HG03060 (cell line): Measurements from ENCODE around the gene SDK2.

Experiments used
- ATAC-seq: cut with Tn5 transposase; IDR thresholded peaks from one replicate; pipeline ENCODE4 v1.9.1; 2021; ENCODE audit warnings: low read depth, moderate number of reproducible peaks; ENCODE audit not compliant: unreplicated experiment

Gene SDK2

DNA sequence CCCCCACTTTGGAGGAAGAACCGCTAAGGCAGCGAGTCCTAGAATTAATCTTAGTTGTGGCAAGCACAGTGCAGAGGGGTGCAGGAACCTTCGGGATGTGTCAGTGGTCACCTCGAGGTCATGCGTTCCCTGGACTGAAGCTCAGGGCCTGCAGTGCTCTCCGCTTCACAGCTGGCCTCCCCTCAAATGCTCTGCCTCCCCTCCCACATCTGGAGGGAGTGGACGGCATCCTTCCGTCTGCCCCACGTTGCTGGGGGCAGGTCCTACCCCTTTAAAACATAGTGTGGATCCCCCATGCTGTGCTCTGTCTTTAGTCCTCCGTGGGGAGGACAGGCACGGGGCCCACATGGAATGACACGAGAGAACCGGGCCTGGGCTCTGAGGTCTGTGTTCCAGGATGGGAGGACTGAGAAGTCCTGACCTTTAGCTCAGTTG, 232.9 kb downstream of the SDK2 start:
- no peak for ATAC-seq

GRCh38 chr17:73410586-73411312, 233.5 kb downstream of the SDK2 start:
- no peak for ATAC-seq

DNA sequence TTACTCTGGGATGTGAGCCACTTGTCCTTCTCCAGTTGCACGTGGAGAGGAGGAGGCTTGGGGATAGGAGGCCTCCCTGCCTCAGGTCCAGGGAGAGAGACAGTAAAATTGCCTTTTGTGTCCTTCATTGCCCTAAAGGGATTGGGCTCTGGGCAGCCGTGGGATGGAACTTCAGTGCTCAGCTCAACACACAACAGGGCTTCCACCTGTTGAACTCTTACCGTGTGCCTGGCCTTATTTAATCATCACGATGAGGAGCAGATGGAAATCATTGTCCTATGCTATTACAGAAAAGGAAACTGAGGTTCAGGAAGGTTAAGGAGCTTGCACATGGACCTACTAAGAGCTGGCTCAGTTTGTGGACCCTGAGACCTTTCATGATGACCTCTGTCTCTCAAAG, 240.0 kb downstream of the SDK2 start:
- ATAC-seq = no peak

- ATAC-seq = no peak
These were observed 241.8 kb downstream of the SDK2 start for GRCh38 chr17:73402466-73402865.

- ATAC-seq = no peak
These were observed 242.3 kb downstream of the SDK2 start for GRCh38 chr17:73401911-73402310.

GRCh38 chr17:73400915-73401545, 243.2 kb downstream of the SDK2 start:
- ATAC-seq = no peak

DNA sequence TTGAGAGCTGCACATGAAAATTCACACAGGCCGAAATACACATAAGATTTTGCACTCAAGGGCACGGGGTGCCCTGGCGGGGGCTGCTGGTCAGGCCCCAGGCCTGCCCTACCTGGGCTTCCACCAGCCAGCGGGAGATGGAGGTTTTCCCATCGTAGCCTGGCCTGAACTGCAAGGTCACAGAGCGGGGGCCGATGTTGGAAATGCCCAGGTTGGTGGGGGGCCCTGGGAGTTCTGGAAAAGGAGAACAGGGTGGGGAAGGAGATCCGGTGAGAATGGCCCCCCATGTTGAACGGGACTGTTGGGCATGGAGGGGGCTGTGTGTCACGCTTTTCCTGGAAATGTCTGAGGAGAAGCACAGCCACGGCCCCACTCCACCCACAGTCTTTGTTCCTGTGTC, 245.2 kb downstream of the SDK2 start:
- no peak for ATAC-seq

- no peak for ATAC-seq
These were observed 246.2 kb downstream of the SDK2 start for GRCh38 chr17:73397856-73398540.

- no peak for ATAC-seq
These were observed 246.9 kb downstream of the SDK2 start for GRCh38 chr17:73397278-73397826.

GRCh38 chr17:73396431-73397277, 247.6 kb downstream of the SDK2 start:
- no peak for ATAC-seq

DNA sequence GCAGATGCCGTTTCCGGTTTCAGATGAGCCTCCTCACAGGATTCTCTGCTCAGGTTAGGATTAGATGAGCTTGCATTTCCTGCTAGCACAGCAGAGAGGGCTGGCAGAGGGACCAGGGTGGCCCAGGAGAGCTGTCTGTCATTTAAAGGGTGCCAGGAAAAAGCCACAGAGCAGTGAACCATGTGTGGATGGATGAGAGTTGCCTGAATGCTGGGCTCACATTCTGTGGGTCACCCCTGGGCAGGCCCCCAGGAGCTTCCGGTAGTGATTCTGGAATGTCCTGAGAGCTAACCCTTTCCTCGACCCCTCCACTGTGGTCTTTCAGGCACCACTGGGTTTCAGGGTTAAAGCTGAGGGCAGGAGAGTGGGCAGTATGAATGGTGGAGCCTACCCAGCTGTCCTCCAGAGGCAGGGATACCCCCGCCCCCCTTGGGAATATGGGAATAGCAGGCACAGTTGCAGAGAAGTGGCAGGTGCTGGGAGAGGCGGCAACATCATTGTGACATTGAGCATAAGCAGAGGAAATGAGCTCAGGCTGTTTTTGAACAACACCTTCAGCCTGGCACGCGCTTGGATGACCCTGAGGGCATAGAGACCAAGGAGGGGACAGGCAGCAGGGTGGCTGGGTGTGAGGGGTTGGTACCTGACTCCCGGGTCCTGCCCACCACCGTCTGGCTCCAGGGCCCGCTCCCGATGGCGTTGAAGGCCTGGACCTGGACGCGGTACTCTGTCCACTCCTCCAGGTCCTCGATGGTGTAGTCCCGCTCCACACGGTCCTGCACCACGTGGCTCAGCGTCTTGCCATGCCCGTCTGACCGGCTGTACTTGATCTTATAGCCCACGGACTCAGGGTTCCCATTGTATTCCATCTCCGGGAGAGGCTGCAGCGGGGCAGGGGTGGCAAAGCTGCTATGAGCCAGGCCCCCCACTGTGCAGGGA, 249.5 kb downstream of the SDK2 start:
- ATAC-seq = no peak

GRCh38 chr17:73393962-73394361, 250.3 kb downstream of the SDK2 start:
- ATAC-seq = no peak

DNA sequence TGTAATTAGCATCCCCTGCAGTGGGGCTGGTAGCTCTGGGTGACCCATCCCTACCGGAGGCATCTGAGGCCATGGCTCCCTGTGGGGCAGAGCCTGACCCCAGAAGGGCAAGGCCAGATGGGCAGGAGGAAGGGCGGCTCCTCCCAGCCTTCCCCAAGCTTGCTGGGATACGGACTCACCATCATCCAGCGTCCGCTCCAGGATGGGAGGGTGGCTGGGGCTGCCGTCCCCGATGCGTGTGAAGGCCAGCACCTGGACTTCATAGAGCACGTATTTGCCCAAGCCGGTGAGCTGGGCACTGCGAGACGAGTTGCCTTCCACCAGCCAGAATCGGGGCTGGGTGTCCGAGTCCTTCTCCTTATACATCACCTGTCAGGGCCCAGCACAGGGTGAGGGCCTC, 250.9 kb downstream of the SDK2 start:
- no peak for ATAC-seq

DNA sequence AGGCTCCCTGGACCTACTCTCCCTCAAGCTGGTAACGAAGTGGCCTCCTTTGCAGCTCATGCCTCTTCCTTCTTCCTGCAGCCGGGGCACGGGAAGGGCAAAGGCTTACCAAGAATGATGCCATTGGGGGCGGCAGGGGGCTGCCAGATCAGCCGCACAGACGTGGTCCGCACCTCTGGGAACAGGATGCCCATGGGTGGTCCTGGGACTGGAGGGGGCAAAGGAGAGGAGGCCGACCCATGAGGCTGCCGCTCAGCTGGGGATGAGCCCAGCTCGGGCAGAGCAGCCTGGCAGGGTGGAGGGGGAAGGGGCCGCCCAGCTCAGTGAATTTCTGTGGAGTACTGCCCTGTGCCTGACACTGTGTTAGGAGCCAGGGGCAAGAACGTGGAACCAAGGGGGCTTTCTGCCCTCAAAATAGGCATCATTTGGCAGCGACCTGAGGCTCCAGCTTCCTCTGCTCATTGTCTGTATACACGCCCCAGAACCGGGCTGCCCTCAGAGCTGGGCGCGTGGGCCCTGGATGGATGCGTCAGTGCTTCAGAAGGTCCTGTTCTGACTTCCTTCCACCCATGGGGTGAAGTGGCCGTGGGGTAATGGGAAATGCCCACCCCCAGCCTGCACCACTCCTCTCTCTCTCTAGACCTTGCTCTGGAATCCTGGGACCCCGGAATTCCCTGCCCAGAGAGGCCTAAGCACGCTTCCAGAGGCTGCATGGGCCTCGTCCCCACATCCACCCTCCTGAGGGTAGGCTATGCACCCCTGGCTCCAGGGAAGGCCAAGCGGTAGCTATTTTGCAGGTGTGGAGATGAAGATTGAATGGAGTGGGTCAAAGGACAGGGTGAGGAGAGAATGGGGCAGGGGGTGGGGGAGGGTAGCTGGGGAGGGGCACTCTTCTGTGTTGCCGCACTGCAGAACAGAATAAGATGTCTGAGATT, 252.6 kb downstream of the SDK2 start:
- no peak for ATAC-seq

DNA sequence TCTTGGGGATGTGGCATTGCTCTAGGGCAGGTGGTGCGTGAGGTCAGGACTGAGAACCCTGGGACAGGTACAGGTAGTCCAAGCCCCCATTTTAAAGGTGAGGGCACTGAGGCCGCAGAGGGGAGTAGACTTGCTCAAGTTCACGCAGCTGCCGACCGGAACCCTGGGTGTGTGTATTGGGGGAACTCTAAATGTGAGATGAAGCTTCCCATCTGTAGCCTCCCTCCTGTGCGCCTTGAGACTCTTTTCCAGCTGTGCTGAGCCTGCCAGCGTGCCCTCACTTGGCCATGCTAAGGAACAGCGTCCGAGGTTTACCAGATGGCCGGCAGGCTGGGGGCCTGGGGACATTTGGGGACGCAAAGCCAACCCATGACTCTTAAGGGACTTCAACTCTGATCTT, 253.4 kb downstream of the SDK2 start:
- no peak for ATAC-seq

GRCh38 chr17:73390221-73390620, 254.0 kb downstream of the SDK2 start:
- ATAC-seq = no peak

DNA sequence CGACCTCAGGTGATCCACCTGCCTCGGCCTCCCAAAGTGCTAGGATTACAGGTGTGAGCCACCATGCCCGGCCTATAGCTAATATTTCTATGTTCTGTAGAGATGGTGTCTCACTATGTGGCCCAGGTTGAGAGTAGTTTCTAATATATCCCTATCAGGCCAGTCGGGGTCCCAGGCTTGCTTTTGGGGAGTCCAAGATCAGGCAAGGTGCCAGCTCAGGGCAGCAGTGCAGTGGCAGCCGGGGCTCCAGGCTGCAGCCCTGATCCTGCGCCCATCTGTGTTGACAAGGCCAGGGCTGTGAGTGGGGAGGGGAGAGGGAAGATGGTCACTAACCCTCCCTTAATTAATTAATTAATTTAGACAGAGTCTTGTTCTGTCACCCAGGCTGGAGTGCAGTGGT, 254.8 kb downstream of the SDK2 start:
- ATAC-seq = no peak

DNA sequence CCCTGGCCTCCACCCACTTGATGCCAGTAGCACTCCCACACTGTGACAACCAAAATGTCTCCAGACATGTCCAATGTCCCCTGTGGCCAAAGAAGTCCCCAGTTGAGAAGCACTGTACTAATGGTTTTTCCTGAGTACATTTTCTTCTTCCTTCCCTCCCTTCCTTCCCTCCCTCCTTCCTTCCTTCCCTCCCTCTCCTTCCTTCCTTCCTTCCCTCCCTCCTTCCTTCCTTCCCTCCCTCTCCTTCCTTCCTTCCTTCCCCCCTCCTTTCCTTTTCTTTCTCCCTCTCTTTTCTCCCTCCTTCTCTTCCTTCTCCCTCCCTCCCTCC, 255.7 kb downstream of the SDK2 start:
- no peak for ATAC-seq
